HG02759 (cell line): Measurements from ENCODE around the gene C1QTNF12.
"Not testable (repeated sequence)": the region's sequence is repeated elsewhere in the genome, so short reads cannot be mapped to it uniquely, and the experiment has no call there.

Experiments used
- ATAC-seq: cut with Tn5 transposase; IDR thresholded peaks from one replicate; pipeline ENCODE4 v1.9.1; 2021; ENCODE audit warnings: mild to moderate bottlenecking, moderate library complexity; ENCODE audit not compliant: unreplicated experiment

C1QTNF12 gene

GRCh38 chr1:1259951-1260600 lies 13.6 kb upstream of the C1QTNF12 start:
- no peak for ATAC-seq

GRCh38 chr1:1259540-1259939 lies 13.0 kb upstream of the C1QTNF12 start:
- ATAC-seq: no peak

- no peak for ATAC-seq
Measured at GRCh38 chr1:1259119-1259488, 12.6 kb upstream of the C1QTNF12 start.

- no peak for ATAC-seq
Measured at GRCh38 chr1:1256956-1257871, 10.7 kb upstream of the C1QTNF12 start.

DNA sequence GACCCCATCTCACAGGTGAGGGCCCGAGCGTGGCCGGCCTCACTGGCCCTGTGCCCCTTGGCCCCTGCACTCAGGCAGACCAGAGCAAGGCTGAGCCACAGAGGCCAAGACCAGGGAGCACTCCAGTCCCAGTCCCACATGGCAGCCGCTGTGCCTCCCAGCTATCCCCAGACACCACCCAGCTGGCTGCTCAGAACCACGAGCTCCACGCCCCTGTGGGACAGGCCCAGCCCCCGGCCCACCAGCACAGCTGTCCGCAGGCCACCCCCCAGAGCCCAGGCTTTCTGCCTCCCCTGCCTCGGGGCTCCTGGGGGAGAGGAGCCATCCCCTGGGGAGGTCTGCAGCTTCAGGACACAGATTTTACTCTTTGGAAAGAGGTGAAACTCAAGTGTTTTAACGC lies 9.1 kb upstream of the C1QTNF12 start:
- ATAC-seq: no peak

DNA sequence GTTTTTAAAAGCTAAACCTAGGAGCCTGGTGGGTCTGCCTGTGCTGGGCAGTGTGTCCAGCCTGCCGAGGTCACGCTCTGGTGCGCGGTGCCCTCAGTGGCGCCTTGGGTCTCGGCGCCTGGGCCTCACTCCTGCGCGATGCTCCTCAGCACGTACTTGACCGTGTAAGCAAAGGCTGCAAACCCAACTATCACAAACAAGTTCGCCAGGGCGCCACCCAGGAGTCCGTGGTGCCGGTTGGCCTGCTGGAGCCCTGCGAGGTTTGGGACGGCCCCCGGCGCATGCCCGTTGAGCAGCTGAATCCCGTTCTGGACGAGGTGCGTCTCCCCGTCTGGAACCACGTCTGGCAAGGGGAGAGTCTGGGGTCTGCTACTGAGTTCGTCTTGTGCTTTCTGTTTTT lies 8.6 kb upstream of the C1QTNF12 start:
- ATAC-seq: no peak

DNA sequence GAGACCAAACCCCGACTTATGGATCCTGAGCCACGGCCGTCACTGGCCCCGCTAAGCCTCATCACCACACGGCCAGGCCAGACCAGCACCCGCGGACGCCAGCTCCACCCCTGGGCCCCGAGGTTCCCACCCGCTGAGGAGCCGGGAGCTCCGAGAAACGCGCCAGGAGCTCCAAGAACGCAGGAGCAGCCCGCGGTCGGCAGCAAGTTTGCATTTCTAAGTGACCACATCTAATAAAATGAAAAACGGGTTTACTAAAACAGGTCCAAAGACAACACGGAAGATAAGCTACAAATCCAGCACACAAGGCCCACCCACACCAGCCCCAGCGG lies 8.1 kb upstream of the C1QTNF12 start:
- ATAC-seq: no peak

DNA sequence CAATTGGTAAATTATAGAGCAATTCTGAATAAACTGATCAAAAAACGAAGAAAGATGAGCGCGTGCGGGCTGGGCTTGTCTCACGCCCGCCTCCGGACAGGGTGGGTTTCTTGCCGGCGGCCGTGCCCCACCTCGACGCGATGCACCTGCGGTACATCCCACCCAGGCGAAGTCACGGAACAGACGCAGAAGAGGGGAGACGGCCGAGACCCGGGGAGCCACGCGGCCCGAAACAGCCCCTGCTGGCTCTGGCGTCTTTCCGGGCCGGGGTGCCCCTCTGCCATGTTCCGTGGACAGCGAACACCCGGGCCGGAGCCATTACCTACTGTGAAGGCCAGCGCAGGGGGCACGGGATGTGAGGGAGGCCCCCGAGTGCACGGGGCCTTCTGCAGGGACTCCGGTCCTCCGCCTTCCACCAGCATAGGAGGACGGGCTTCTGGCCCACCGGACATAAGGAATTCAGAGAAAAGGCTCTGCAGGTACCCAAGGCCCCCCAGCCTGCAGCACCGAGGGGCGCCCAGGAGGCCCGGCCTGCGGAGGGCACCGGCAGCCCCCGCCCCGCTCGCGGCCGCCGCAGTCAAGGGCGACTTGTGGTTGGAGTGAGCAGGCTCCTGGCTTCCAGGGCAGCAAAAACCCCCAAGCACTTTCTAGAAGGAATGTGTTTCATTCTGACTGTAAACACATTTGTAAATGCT lies 7.6 kb upstream of the C1QTNF12 start:
- ATAC-seq: no peak

DNA sequence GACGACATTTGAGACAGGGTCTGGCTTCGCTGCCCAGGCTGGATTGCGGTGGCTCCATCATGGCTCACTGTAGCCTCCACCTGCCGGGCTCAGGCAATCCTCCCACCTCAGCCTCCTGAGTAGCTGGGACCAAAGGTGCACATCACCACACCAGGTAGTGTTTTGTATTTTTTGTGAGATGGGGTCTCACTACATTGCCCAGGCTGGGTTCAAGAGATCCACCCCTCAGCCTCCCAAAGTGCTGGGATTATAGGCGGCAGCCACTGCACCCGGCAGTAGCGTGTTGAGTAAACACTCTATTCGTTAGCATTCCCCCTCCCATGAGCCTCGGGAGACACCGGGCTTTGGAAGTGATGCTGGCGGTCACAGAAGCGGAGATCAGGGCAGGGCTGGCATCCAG lies 6.8 kb upstream of the C1QTNF12 start:
- no peak for ATAC-seq

DNA sequence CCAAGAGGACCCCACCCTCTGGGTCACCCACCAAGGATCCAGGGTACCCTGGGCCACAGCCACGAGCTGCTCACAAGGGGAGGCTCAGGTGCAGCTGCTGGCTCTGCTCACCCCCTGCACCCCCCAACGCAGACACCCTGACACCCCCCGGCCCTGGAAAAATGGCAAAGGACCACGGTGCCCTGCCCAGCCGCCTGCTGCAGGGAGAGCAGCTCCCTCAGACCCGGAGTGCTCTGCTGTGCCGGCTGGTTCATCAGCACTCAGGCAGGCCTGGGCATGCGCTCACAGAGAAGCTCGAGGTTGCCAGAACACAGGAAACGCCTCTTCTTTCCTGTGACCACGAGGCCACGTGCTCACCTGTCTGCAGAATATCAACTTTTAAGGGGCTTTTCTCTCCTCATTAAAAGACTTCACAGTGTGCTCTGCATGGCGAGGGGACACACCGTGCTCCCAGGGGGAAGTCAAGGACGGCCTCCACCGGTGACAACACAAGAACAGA lies 4.3 kb upstream of the C1QTNF12 start:
- ATAC-seq: peak; percentile 52

GRCh38 chr1:1248009-1248913 lies 1.7 kb upstream of the C1QTNF12 start:
- not testable (repeated sequence) for ATAC-seq

GRCh38 chr1:1247341-1247913 lies 905 bp upstream of the C1QTNF12 start:
- ATAC-seq: no peak

DNA sequence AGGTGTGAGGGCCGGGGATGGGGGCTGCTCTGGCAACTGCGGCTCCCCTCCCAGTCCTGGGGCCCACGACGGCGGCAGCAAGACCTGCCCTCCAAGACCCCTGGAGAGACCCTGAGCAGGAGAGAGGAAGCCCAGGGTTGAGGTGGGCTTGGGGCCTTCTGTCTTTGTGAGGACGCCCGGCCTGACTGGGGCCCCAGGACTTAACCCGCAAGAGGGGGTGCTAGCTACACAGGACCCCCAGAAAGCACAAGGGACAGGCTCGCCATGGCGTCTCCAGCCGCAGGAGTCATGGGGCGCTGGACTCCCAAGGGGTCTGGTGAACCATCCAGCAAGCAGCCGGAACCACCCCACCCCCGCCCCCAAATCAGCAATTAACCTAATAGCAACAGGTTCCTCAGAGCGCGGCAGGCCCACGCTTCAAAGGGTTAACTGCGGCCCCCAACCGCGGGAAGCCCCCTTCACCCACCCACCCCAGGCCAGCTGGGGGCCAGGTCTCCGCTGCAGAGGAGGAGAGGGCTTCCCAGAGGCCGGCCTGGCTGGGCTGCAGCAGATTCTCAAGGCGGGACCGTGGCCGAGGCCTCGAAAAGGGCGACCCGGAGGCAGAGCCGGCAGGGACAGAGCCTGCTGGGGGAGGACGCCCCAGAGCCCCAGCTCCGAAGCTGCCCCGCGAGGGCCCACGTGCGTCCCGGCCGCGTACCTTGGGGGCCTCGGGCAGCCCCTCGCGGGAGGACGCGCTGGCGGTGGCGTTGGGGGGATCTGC lies 525 bp downstream of the C1QTNF12 start:
- ATAC-seq: no peak

- no peak for ATAC-seq
Measured at GRCh38 chr1:1245178-1245816, 1.2 kb downstream of the C1QTNF12 start.

- no peak for ATAC-seq
Measured at GRCh38 chr1:1244192-1244811, 2.2 kb downstream of the C1QTNF12 start.

DNA sequence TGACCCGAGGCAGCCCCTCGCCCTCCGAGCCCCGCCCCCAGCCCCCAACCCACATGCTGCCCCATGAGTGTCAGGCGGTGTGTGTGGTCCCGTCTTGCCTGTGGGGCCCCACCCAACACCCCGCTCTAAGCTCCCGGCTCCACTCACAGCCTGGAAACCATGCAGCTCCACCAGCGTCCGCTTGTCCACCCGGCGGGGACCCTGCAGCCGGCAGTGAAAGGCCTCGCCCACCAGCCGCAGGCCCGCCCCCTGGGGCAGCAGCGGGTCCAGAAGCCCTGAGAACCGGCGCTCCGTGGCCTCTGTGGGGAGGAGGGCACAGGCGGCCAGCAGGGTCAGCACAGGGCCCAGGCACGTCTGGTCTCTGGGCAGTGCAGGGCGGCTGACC lies 2.7 kb downstream of the C1QTNF12 start:
- no peak for ATAC-seq

- no peak for ATAC-seq
Measured at GRCh38 chr1:1243266-1243660, 3.3 kb downstream of the C1QTNF12 start.

DNA sequence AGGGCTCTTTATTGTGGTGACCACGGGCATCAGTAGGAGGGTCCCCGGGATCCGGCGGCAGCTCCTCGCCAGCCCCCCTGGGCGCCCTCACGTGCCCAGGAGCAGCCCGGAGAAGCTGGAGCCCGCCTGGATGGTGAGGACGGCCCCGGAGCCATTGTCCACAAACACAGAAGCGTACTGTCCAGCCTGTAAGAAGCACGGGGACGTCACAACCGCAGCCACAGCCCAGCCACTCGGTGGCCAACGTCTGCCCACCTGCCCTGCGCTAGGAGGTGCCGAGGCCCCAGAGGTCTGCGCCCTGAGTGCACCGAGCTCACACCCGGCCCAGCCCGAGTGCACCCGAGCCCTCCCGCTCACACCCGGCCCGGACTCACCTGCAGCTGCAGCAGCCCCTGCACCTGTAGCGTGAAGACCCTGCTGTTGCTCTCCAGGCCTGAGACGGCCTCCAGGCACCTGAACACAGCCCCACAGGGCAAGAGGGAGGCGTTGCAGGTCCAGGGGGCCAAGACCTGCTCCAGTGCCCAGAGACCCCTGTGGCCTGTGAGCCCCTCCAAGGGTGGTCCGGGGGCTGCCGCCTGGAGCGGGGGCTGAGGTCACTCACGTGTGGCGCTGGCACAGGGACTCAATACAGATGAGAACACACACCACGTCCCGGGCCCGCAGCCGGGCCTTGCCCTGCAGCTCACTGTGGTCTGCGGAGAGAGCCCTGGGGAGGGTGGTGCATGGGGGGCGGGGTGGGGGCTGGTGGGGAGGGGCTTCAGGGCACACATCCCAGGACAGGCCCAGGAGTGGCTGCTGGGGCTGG lies 3.9 kb downstream of the C1QTNF12 start:
- ATAC-seq: no peak
